ENCODE data around the gene EML6.

DNA sequence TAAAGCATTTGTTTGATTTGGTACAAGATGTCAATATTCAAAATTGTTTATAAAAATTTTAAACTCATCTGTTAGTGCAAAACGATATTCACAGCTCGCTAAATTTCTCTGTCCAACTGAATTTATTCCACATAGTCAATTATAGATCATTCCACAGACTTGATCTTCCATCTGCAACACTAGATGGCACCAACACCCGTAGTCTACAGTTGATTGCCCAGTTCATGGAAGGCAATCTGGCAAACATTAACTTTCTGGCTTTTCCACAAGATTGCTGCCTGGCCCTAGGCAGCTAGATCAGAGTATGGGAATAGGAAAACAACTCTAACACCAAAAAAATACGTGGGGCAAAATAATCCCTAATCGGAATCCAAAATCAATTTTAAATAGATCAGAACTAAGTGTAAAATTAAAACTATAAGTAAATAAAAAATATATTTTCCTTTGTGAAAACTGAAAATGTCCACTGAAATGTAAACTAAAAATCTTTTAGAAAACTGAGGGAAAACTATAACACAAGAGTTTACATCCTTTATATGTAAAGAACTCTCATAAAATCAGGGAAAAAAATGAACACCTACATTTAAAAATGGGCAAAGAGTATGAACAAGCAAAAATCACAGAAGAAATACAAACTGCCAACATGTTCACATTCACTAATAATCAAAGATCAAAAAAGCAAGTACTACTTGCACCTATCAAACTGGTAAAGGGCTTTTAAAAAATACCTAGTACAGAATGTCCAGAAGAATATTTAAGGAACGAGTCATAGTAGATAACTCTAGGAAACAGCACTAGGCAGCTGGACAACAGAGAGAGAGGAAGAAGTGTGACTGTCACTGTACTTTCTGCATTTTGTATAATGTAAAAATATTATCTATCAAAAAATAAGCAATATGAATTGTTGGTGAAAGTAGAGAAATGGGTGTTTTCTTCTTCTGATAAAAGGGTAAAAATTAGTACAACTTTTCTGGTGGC lies 291.8 kb downstream of the EML6 start:
- TF ChIP-seq POLR2A (IDR thresholded peaks at IDR 0.05) = no peak
- TF ChIP-seq, protein P1, sequence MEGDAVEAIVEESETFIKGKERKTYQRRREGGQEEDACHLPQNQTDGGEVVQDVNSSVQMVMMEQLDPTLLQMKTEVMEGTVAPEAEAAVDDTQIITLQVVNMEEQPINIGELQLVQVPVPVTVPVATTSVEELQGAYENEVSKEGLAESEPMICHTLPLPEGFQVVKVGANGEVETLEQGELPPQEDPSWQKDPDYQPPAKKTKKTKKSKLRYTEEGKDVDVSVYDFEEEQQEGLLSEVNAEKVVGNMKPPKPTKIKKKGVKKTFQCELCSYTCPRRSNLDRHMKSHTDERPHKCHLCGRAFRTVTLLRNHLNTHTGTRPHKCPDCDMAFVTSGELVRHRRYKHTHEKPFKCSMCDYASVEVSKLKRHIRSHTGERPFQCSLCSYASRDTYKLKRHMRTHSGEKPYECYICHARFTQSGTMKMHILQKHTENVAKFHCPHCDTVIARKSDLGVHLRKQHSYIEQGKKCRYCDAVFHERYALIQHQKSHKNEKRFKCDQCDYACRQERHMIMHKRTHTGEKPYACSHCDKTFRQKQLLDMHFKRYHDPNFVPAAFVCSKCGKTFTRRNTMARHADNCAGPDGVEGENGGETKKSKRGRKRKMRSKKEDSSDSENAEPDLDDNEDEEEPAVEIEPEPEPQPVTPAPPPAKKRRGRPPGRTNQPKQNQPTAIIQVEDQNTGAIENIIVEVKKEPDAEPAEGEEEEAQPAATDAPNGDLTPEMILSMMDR (IDR thresholded peaks at IDR 0.05) = peak in 2 of 3 experiments; percentile 30 to 38
